ENCODE results near the gene LGI2. TPM values are rescaled to one million over a fixed set of nuclear protein-coding genes. Genes with fewer than 3 reads are reported as not detected.
"Not testable (repeated sequence)": the region's sequence is repeated elsewhere in the genome, so short reads cannot be mapped to it uniquely, and the experiment has no call there.

LGI2 gene
- total RNA-seq, 1 experiment from 2014 or later, result 0.43 TPM

- Histone ChIP-seq H3K4me3 (ENCODE audit: low read depth, low read length, poor library complexity, severe bottlenecking) (no peak overlapping the region), H3K27me3 (replicated peaks; ENCODE audit: insufficient read depth, low read depth, low read length, poor library complexity) (no peaks in the 10 kb centered on the region), H3K27ac (ENCODE audit: low read depth, low read length, poor library complexity, severe bottlenecking) (no peak overlapping the region), H3K9me3 (ENCODE audit: low read depth, low read length, poor library complexity, severe bottlenecking) (no peaks in the 10 kb centered on the region), H3K36me3 (ENCODE audit: insufficient read depth, low read length, poor library complexity, severe bottlenecking) (no peaks in the 10 kb centered on the region), H3K4me1 (ENCODE audit: insufficient read depth, low read length, poor library complexity, severe bottlenecking) (no peaks in the 10 kb centered on the region)
- no TSS peak for BruUV-seq (replicated peaks)
- no peak for TF ChIP-seq CTCF (conservative IDR thresholded peaks at IDR 0.05; ENCODE audit: low read depth, low read length)
- CTCF ChIA-PET, result interaction anchor here (0.7 kb wide), 1 partner anchor 79 kb away, joined by 3 read pairs; no protein-coding TSS in a partner anchor
- no peak for DNase-seq (ENCODE audit: low spot score)
- intact Hi-C loops (cut with micrococcal nuclease; ENCODE audit: unreplicated experiment), result no loop called here
- POLR2A ChIA-PET (ENCODE audit: low non-redundant PET), result no interaction called here
These were observed 34.7 kb upstream of the LGI2 start for GRCh38 chr4:25065431-25065858.

- H3K36me3 ChIP-seq (ENCODE audit: insufficient read depth, low read length, poor library complexity, severe bottlenecking); H3K4me1 ChIP-seq (ENCODE audit: insufficient read depth, low read length, poor library complexity, severe bottlenecking); H3K4me3 ChIP-seq (ENCODE audit: low read depth, low read length, poor library complexity, severe bottlenecking); BruUV-seq (replicated peaks); H3K27me3 ChIP-seq (replicated peaks; ENCODE audit: insufficient read depth, low read depth, low read length, poor library complexity); H3K27ac ChIP-seq (ENCODE audit: low read depth, low read length, poor library complexity, severe bottlenecking); POLR2A ChIA-PET (ENCODE audit: low non-redundant PET); H3K9me3 ChIP-seq (ENCODE audit: low read depth, low read length, poor library complexity, severe bottlenecking); intact Hi-C loops (cut with micrococcal nuclease; ENCODE audit: unreplicated experiment); CTCF ChIA-PET; DNase-seq (ENCODE audit: low spot score): not testable (repeated sequence)
These were observed 33.7 kb upstream of the LGI2 start for GRCh38 chr4:25064447-25064846.

- intact Hi-C loops (cut with micrococcal nuclease; ENCODE audit: unreplicated experiment), result no loop called here
- H3K4me1 ChIP-seq (ENCODE audit: insufficient read depth, low read length, poor library complexity, severe bottlenecking), result no peaks in the 10 kb centered on the region
- no peaks in the 10 kb centered on the region for H3K9me3 ChIP-seq (ENCODE audit: low read depth, low read length, poor library complexity, severe bottlenecking)
- no peaks in the 10 kb centered on the region for H3K36me3 ChIP-seq (ENCODE audit: insufficient read depth, low read length, poor library complexity, severe bottlenecking)
- ChIA-PET POLR2A (ENCODE audit: low non-redundant PET) (interaction anchor here (0.6 kb wide), 1 partner anchor 691 kb away, joined by 4 read pairs; no protein-coding TSS in a partner anchor), CTCF (no interaction called here)
- H3K27ac ChIP-seq (ENCODE audit: low read depth, low read length, poor library complexity, severe bottlenecking), result no peak overlapping the region
- no peak overlapping the region for H3K4me3 ChIP-seq (ENCODE audit: low read depth, low read length, poor library complexity, severe bottlenecking)
- no peak for TF ChIP-seq EZH2 (IDR thresholded peaks at IDR 0.05; ENCODE audit: borderline replicate concordance, low read depth, low read length, poor library complexity, severe bottlenecking)
- TF ChIP-seq CTCF (conservative IDR thresholded peaks at IDR 0.05; ENCODE audit: low read depth, low read length), result no peak
- DNase-seq (ENCODE audit: low spot score), result no peak
- no peaks in the 10 kb centered on the region for H3K27me3 ChIP-seq (replicated peaks; ENCODE audit: insufficient read depth, low read depth, low read length, poor library complexity)
- no TSS peak for BruUV-seq (replicated peaks)
These were observed 32.4 kb upstream of the LGI2 start for GRCh38 chr4:25063116-25063515.

GRCh38 chr4:25062098-25062497 is 31.4 kb upstream of the LGI2 start:
- intact Hi-C loops (cut with micrococcal nuclease; ENCODE audit: unreplicated experiment), result no loop called here
- Histone ChIP-seq H3K36me3 (ENCODE audit: insufficient read depth, low read length, poor library complexity, severe bottlenecking) (no peaks in the 10 kb centered on the region), H3K27me3 (replicated peaks; ENCODE audit: insufficient read depth, low read depth, low read length, poor library complexity) (no peaks in the 10 kb centered on the region), H3K27ac (ENCODE audit: low read depth, low read length, poor library complexity, severe bottlenecking) (no peak overlapping the region), H3K4me3 (ENCODE audit: low read depth, low read length, poor library complexity, severe bottlenecking) (no peak overlapping the region), H3K4me1 (ENCODE audit: insufficient read depth, low read length, poor library complexity, severe bottlenecking) (no peaks in the 10 kb centered on the region), H3K9me3 (ENCODE audit: low read depth, low read length, poor library complexity, severe bottlenecking) (no peaks in the 10 kb centered on the region)
- no peak for DNase-seq (ENCODE audit: low spot score)
- TF ChIP-seq EZH2 (IDR thresholded peaks at IDR 0.05; ENCODE audit: borderline replicate concordance, low read depth, low read length, poor library complexity, severe bottlenecking), result no peak
- TF ChIP-seq CTCF (conservative IDR thresholded peaks at IDR 0.05; ENCODE audit: low read depth, low read length), result no peak
- ChIA-PET CTCF (no interaction called here), POLR2A (ENCODE audit: low non-redundant PET) (no interaction called here)
- no TSS peak for BruUV-seq (replicated peaks)

Measured in A673 (cell line).